Hematopoietic multipotent progenitor cell treated with erythropoietin and hydrocortisone succinate and interleukin-3 and kit ligand, for 8 days (in vitro differentiated cells): ENCODE results near the gene OR52E2.
"Not testable (repeated sequence)": the region's sequence is repeated elsewhere in the genome, so short reads cannot be mapped to it uniquely, and the experiment has no call there.

Source experiments
- DNase-seq: peaks from one replicate; pipeline ENCODE4 v3.0.0-alpha.2; 2015

OR52E2 gene

GRCh38 chr11:5059391-5059790, at the start of gene OR52E2:
Gene OR52E2 (minus strand): TSS chr11:5059627. CDS start chr11:5059627, 0 bp downstream.
- no peak for DNase-seq

GRCh38 chr11:5107285-5107684, 47.9 kb upstream of the OR52E2 start:
- DNase-seq: no peak

- no peak for DNase-seq
Measured at GRCh38 chr11:5103066-5103465, 43.6 kb upstream of the OR52E2 start.

DNA sequence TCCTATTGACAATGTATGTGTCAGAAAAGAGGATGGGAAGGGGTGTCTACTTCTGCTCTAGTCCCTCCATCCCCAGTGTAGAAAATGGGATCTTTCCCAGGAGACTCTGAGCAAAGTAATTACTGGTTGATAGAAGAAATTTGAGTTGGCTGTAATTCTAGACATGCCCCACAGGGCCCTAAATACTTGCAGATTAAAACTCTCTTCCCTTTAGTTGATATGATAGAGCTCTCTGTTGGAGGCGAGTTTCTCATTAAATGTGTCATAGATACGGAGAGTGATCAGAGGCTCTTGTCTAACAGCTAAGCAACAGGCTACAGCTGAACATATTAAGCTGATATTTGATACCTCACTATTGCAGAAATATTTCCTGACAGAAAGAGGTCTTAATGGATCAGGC, 42.8 kb upstream of the OR52E2 start:
- DNase-seq: no peak

DNA sequence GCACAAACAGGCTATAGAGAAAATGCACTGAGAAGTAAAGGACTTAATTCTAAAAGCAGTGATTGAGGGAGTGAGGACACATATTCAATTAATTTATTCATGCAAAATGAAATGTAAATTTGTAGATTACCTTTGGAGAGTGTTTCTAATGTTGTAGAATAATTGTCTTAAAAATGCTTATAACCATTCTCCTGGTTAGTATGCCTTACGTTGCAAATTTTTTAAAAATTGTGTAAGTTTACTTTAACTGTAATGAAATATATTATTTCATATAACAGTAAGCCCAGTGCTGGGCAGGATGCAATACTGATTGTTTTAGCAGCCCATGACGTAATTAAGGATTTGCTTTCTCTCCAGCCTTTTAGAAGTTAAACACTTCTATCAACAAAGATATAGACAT, 36.6 kb upstream of the OR52E2 start:
- DNase-seq: no peak

DNA sequence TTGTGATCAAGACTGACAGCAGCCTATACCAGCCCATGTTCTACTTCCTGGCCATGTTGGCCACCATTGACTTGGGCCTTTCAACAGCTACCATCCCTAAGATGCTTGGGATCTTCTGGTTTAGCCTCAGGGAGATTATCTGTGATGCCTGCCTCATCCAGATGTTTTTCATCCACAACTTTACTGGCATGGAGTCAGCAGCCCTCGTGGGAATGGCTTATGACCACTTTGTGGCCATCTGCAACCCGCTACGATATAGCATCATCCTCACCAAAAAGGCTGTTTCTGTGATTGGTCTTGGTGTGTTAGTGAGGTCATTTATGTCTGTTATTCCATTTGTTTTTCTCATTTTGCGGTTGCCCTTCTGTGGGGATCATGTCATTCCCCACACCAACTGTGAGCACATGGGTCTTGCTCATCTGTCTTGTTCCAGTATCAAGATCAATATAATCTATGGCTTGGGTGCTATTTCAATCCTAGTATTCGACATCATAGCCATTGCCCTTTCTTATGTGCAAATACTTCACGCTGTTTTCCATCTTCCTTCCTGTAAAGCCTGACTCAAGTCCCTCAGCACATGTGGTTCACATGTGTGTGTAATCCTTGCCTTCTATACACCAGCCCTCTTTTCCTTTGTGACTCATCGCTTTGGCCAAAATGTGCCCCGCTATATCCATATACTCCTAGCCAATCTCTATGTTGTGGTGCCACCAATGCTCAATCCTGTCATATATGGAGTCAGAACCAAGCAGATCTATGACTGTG, 33.6 kb upstream of the OR52E2 start:
- no peak for DNase-seq

DNA sequence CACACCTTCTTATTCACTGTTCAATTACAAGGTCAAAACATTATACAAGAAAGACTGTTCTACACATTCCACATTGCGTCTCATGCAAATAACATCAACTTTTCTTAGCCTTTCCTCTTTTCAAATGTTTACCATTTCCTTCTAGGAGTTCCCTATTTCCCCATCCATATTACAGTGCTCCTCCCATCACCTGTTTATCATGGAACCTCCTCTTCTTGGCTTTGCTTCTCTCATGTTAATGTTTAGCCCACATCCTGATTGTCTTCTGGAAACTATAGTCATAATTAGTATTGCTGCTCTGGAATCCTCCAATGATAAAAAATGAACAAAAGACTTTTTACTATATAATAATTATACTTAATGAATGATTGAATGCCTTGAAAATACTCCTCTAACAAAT, 31.2 kb upstream of the OR52E2 start:
- DNase-seq: no peak

DNA sequence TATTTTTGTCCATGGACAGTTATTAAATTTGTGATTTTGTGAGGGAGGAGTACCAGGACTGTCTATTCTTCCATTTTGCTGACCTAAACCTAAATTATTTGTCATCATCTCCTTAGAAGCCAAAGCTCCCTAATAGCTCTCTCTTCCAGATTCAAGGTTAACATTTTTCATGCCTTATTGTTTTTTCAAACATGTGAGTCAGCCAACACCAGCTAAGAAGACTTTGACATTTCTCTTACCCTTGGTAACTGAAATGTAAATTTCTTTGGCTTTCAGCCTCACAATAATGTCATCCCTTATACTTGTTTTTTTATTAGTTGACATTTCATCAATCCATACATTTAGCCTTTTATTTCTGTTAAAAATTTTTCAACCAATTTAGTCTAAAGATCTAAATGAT, 29.1 kb upstream of the OR52E2 start:
- DNase-seq: no peak

DNA sequence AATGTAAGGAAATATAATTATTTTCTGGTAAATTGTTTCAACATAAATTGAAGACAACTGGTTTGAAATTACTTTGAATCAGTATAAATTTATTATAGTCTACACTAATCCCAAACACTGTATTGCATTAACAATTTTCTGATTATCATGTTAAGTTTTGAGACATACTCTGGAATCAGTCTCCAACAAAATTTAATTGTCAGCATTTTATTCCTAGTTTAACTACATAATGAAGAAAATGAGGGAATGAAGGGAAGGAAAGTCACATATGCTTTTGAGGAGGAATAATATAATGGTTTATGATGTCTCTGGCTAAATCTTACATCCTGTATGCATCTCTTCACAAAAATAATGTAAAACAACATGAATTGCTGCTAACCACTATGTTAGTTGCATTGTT, 24.2 kb upstream of the OR52E2 start:
- no peak for DNase-seq

DNA sequence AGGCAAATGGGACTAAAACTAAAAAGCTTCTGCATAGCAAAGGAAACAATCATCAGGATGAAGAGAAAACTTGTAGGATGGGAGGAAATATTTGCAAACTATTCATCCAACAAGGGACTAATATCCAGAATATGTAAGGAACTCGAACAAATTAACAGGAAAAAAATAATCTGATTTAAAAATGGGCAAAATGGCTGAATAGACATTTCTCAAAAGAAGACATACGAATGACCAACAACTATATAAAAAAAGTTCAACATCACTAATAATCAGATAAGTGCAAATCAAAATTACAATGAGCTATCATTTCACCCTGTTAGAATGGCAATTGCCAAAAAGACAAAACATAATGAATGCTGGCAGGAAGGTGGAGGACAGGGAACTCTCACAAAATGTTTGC, 22.0 kb upstream of the OR52E2 start:
- DNase-seq: no peak

DNA sequence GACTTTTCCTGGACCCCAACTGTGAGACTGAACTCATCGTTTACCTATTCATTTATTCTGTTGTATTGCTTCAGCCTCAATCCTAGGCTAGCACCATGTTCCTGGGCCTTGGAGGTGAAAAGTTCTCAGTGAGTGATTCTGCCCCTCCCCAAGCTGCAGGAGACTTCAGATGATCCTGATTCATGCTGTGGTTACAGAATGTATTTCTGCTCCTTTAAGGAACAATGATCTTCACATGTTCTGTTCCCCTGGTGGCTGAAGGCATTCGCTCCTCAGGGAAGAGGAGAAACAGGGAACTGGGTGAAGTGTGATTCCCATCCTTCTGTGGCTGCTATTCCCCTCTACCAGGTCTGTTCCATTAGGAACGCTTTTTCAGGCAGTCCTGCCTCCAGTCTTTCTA, 12.4 kb upstream of the OR52E2 start:
- no peak for DNase-seq

- DNase-seq: no peak
Measured at GRCh38 chr11:5069272-5069671, 9.8 kb upstream of the OR52E2 start, which contains the start of gene OR52E1. Gene OR52E1 (plus strand): TSS chr11:5069572.

DNA sequence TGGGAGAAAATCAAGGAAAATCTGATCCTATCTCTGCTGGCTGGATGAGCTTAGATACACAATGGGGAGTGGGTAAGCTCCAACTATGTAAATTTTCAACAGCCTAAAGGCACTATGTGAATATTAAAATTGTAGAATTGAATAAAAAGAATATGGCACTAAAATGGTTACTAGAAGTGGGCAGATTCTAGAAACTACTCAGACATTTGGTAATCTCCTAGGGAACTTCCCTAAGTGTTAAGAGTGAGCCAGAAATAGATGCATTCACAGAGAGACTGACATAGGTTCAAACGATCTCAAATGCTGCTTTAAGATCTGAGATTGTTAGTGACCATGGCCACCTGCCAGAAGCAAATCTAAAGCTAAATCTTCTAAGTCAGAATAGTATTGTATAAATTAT, 5.6 kb upstream of the OR52E2 start:
- DNase-seq: no peak

GRCh38 chr11:5058679-5059078, 748 bp downstream of the OR52E2 start:
- DNase-seq: not testable (repeated sequence)

- DNase-seq: no peak
Measured at GRCh38 chr11:5046754-5047330, 12.6 kb downstream of the OR52E2 start.

DNA sequence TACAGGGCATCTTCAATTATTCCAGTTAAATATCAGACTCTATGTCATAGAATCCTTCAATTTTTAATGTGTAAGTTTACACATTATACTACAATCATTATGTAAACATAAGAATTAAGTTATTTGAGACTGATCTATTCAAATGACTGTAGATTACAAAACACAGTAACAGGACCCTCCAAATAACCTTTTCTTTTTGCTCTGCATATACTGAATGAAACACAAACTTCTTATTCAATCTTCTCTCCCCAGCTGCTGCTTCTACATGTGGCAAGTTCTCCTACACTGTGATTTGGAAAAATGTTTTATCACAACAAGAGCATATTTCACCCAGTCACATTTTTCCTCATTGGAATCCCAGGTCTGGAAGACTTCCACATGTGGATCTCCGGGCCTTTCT, 13.2 kb downstream of the OR52E2 start, which contains the start of gene OR52J3:
Gene OR52J3, plus strand, starts transcription at position 301 of the 400 bp plus-strand sequence. Its CDS starts 0 bp downstream, at position 301.
- DNase-seq: no peak

GRCh38 chr11:5043380-5043779, 16.0 kb downstream of the OR52E2 start:
- no peak for DNase-seq

DNA sequence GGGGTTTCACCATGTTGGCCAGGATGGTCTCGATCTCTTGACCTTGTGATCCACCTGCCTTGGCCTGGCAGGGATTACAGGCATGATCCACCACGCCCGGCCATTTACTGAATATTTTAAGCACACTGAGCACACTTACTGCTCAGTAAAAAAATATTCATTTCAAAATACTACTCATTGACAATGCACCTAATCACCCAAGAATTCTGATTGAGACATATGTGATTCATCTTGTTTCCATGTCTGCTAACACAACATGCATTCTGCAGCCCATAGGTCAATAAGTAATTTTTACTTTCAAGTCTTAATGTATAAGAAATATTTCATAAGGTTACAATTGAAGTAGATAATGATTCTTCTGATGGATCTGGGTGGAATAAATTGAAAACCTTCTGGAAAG, 17.3 kb downstream of the OR52E2 start:
- no peak for DNase-seq

- DNase-seq: no peak
Measured at GRCh38 chr11:5040876-5041275, 18.6 kb downstream of the OR52E2 start.

DNA sequence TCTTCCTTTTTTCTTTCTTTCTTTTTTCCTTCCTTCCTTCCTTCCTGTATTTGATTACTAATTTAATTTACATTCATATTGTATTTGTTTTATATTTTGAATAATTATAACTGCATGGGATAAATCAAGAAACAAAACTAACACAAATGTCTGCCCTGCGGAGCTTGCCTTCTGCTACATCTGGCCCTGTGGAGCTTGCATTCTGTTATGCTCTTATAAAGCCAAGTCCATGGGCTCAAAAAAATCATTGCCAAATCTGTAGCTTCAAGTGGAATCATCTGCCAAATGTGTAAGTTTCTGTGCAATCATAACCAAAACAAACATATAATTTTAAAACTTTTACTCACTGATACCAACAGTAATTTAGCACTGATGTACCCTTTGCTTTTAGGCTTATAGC, 21.1 kb downstream of the OR52E2 start:
- DNase-seq: no peak

DNA sequence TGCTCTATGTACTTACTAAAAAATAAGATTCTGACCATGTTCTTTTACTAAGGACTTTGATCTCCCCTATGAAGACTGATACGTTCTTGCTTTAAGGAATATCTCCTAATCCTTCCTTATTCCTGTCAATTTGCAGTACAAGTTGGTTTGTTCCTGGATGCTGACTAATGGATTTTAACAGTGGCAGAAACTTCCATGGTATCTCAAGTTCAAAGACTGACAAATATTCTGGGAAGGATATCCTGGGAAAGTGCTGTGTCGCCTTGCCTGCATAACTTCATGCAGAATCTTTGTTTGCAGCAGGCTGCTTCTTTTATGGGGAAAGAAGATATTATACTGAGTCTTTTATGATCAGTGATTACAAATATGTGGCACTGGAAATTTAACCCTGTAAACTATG, 21.5 kb downstream of the OR52E2 start:
- no peak for DNase-seq

- no peak for DNase-seq
Measured at GRCh38 chr11:5036669-5037068, 22.8 kb downstream of the OR52E2 start.

DNA sequence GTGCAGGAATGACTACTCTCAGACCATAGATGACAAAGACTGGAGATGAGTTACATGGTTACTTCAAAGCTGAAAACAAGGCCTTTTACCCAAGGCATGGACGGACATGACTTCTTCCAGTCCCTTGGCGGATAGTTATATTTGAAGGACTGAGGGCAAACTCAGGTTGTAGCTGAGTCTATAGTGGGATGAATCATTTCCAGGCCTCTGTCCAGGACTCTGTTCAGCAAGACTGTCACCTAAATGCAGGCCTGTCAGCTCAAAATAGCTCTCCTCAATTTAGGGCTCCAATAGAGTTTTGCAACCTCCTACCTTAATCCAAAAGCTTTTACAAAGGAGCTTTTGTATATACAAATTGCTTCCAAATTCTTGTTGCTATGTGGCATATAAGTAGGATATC, 37.4 kb downstream of the OR52E2 start:
- DNase-seq: no peak

GRCh38 chr11:5013012-5013411, 46.4 kb downstream of the OR52E2 start:
- DNase-seq: no peak

- DNase-seq: no peak
Measured at GRCh38 chr11:5011254-5011653, 48.2 kb downstream of the OR52E2 start.
